ENCODE results near the gene NLGN4X.

NLGN4X gene

DNA sequence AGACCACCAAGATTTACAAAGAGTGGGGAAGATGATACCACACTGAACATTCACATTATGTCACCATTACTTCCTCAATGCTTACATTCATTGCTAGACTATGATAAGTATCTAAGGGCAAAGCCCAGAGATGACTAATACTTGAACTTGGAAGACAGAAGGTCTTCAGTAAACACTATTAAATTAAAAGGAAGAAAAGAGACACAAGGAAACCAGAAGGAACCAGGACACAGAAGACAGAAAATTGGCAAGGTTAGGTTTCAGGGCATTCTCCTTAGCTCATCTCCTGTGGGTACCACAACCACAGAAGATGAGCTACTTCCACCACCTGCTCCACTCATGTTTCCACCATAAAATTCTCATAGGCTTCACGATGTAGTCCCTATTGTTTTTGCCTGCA, 64.9 kb downstream of the NLGN4X start:
- DNase-seq (ENCODE audit: low spot score) = no peak
- Histone ChIP-seq H3K4me3 (no peak overlapping the region), H3K27ac (no peak overlapping the region)
- TF ChIP-seq, protein P1, sequence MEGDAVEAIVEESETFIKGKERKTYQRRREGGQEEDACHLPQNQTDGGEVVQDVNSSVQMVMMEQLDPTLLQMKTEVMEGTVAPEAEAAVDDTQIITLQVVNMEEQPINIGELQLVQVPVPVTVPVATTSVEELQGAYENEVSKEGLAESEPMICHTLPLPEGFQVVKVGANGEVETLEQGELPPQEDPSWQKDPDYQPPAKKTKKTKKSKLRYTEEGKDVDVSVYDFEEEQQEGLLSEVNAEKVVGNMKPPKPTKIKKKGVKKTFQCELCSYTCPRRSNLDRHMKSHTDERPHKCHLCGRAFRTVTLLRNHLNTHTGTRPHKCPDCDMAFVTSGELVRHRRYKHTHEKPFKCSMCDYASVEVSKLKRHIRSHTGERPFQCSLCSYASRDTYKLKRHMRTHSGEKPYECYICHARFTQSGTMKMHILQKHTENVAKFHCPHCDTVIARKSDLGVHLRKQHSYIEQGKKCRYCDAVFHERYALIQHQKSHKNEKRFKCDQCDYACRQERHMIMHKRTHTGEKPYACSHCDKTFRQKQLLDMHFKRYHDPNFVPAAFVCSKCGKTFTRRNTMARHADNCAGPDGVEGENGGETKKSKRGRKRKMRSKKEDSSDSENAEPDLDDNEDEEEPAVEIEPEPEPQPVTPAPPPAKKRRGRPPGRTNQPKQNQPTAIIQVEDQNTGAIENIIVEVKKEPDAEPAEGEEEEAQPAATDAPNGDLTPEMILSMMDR (IDR thresholded peaks at IDR 0.05) = no peak

DNA sequence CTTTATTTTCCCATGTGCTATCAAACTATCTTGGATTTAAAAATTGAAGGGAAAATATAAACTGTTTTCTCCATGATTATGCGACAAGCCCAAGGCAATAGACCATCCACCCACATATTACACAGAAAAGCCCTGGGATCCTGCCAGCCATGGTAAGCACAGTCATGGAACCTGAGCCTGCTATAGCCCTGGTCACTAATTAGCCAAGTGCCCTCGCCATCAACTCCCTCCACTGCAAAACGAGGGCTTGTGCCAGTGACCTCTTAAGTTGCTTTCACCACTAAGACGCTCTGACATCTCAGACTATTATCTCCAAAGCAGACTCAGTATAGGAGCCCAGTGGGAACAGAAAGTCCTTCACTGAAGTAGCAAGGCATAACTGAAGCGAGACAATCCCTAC, 69.2 kb downstream of the NLGN4X start:
- TF ChIP-seq, protein P1 (IDR thresholded peaks at IDR 0.05) = no peak
- Histone ChIP-seq H3K27ac (no peak overlapping the region), H3K4me3 (no peak overlapping the region)
- no peak for DNase-seq (ENCODE audit: low spot score)

GRCh38 chrX:6151971-6152370, 76.7 kb downstream of the NLGN4X start:
- Histone ChIP-seq H3K27ac (no peak overlapping the region), H3K4me3 (no peak overlapping the region)
- no peak for DNase-seq (ENCODE audit: low spot score)
- TF ChIP-seq, protein P1 (IDR thresholded peaks at IDR 0.05) = no peak

- no peak overlapping the region for H3K27ac ChIP-seq
- H3K4me3 ChIP-seq = no peak overlapping the region
- DNase-seq (ENCODE audit: low spot score) = no peak
- TF ChIP-seq, protein P1 (IDR thresholded peaks at IDR 0.05) = no peak
Measured at GRCh38 chrX:6149060-6149872, 79.4 kb downstream of the NLGN4X start.

GRCh38 chrX:6134255-6134654, 94.4 kb downstream of the NLGN4X start:
- H3K4me3 ChIP-seq = no peak overlapping the region
- no peak for DNase-seq (ENCODE audit: low spot score)
- H3K27ac ChIP-seq = no peak overlapping the region
- TF ChIP-seq, protein P1 (IDR thresholded peaks at IDR 0.05) = no peak

DNA sequence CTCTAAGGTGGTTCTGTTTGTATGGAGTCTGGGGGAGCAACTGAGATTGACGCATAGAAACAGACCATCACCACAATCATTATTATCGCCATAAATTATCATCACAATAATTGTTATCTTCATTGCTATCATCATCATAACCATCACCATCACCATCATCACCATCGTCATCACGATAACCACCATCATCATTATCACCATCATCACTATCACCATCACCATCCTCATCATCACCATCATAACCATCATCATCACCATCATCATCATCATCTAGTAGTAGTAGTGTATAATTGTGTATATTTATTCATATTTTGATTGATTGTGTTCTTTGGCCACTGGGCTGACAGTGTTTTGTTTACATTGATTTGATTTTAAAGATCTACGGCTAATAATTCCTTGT, 95.7 kb downstream of the NLGN4X start:
- no peak for DNase-seq (ENCODE audit: low spot score)
- H3K4me3 ChIP-seq = no peak overlapping the region
- no peak overlapping the region for H3K27ac ChIP-seq
- TF ChIP-seq, protein P1 (IDR thresholded peaks at IDR 0.05) = no peak

- Histone ChIP-seq H3K27ac (no peak overlapping the region), H3K4me3 (no peak overlapping the region)
- DNase-seq (ENCODE audit: low spot score) = no peak
- TF ChIP-seq, protein P1 (IDR thresholded peaks at IDR 0.05) = no peak
Measured at GRCh38 chrX:6131287-6131686, 97.4 kb downstream of the NLGN4X start.
